Thymus (tissue), 11 donors: ENCODE results near the gene PRADC1. TPM values are rescaled to one million over a fixed set of nuclear protein-coding genes. Genes with fewer than 3 reads are reported as not detected.

ENCODE experiments used
- DNase-seq, 9 donors: peaks; one replicate each; pipeline ENCODE4 v3.0.0-alpha.2; 2013; ENCODE audit warnings: low spot score in 9 of 9, low read depth in 6 of 9, missing footprints in 1 of 9
- H3K27ac ChIP-seq, 2 donors: one replicate each; pipeline ENCODE4 v1.5.1; 2013; ENCODE audit warnings: control low read depth in 1 of 2, low read depth in 1 of 2, low read length in 1 of 2, mild to moderate bottlenecking in 1 of 2, moderate library complexity in 1 of 2
- H3K27me3 ChIP-seq, 2 donors: one replicate each; pipeline ENCODE4 v1.5.1; 2013; ENCODE audit warnings: low read length in 1 of 2; ENCODE audit not compliant: control insufficient read depth in 2 of 2, insufficient read depth in 1 of 2
- H3K36me3 ChIP-seq, 2 donors: one replicate each; pipeline ENCODE4 v1.5.1; 2013; ENCODE audit warnings: low read length in 1 of 2, mild to moderate bottlenecking in 1 of 2, moderate library complexity in 1 of 2; ENCODE audit not compliant: control insufficient read depth in 2 of 2, insufficient read depth in 2 of 2
- H3K4me1 ChIP-seq, 2 donors: one replicate each; pipeline ENCODE4 v1.5.1; 2013; ENCODE audit warnings: low read length in 2 of 2; ENCODE audit not compliant: control insufficient read depth in 2 of 2, insufficient read depth in 2 of 2
- H3K4me3 ChIP-seq, 2 donors: one replicate each; pipeline ENCODE4 v1.5.1; 2013; ENCODE audit warnings: low read length in 2 of 2, control low read depth in 1 of 2, mild to moderate bottlenecking in 1 of 2
- H3K9me3 ChIP-seq, 2 donors: one replicate each; pipeline ENCODE4 v1.5.1; 2013; ENCODE audit warnings: low read length in 1 of 2, mild to moderate bottlenecking in 1 of 2; ENCODE audit not compliant: control insufficient read depth in 2 of 2, insufficient read depth in 1 of 2
- WGBS: extraction: QIAGEN DNeasy Blood & Tissue Kit; methylation state at CpG from one replicate; pipeline ENCODE4 v1.1.7; 2013; 5-methylcytosine and 5-hydroxymethylcytosine counted together
- polyA plus RNA-seq: library from polyadenylated mRNA; stranded (reverse); fragments of 200-250 nt; gene quantifications from one replicate; pipeline ENCODE4 v1.2.3, GENCODE V29; 2013
- total RNA-seq: library from RNA; stranded (reverse); fragments of 120-200 nt; gene quantifications from one replicate; pipeline ENCODE4 v1.2.4, GENCODE V29; 2013
- donor health status: healthy.

The PRADC1 gene
- total and polyA plus RNA-seq, 2 donors: 15.4 to 20.2 TPM

DNA sequence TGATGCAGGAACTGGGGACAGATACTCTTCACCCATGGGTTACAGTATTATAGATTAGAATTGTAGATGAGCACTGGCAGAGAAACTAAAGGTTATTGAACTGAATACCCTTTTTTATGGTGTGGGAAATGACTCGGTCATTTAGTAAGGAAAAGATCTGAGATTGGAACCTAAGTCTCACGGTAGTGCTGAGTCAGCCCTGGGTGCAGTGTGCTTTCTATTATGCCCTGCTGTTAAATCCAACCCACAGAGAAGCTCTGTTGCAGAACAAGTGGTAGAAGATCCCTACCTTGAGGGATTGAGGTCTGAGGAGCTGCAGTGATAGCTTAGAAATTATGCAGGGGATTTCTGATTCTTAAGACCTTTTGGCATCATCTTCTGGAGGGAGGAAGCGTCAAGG lies 13.8 kb upstream of the PRADC1 start:
- Histone ChIP-seq H3K9me3 (no peaks in the 10 kb centered on the region), H3K27me3 (no peaks in the 10 kb centered on the region), H3K27ac (no peak overlapping the region), H3K36me3 (peaks cover 86 to 94% of the 10 kb centered on the region in 2 donors), H3K4me1 (no peaks in the 10 kb centered on the region), H3K4me3 (no peak overlapping the region)
- no peak for DNase-seq
- 82% methylated on average over 3 of the region's 3 CpGs for WGBS

DNA sequence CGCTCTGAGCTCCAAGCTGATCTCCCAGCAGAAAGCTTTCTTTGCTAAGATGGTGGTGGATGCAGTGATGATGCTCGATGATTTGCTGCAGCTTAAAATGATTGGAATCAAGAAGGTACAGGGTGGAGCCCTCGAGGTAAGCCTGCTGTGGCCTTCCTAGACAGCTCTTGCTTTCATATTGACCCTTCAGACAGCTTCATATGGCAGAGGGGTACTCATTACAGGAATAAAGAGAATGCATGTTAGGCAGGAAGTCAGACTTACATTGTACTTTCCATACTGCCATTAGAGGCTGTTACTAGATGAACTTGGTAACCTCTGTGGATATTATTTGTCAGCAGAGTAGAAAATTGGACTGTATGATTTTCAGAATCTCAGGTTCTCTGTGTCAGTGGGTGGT lies 11.5 kb upstream of the PRADC1 start:
- WGBS: 97% methylated on average over 3 of the region's 3 CpGs
- DNase-seq: no peak
- no peak overlapping the region for H3K4me3 ChIP-seq
- H3K27ac ChIP-seq: no peak overlapping the region
- no peaks in the 10 kb centered on the region for H3K9me3 ChIP-seq
- H3K4me1 ChIP-seq: no peaks in the 10 kb centered on the region
- no peaks in the 10 kb centered on the region for H3K27me3 ChIP-seq
- peaks cover 71 to 83% of the 10 kb centered on the region in 2 donors for H3K36me3 ChIP-seq

- Histone ChIP-seq H3K27me3 (no peaks in the 10 kb centered on the region), H3K9me3 (no peaks in the 10 kb centered on the region), H3K36me3 (peaks cover 68 to 83% of the 10 kb centered on the region in 2 donors), H3K4me3 (no peak overlapping the region), H3K4me1 (no peaks in the 10 kb centered on the region), H3K27ac (no peak overlapping the region)
- no peak for DNase-seq
- 77% methylated on average over 5 of the region's 5 CpGs for WGBS
Observed at GRCh38 chr2:73243884-73244570, 11.0 kb upstream of the PRADC1 start.

DNA sequence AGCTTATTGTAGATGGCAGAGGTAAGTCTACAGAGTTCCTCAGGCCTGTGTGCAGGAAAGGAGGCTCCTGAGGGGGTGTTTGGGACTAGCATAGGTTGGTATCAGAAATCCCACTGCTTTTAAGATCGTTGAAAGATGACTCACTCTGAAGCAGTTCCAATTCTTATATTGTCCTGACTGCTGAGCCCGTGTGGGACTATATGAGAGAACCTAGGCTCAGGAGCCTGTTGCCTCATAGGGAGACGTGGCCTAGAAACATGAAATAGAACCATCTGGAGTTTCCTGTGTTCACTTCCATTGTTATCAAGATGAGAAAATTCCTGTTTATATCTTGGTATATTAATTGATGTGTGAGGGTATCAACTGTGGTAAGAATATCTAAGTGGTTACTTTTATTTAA lies 6.7 kb upstream of the PRADC1 start:
- H3K27ac ChIP-seq: no peak overlapping the region
- 95% methylated on average over 3 of the region's 3 CpGs for WGBS
- H3K27me3 ChIP-seq: no peaks in the 10 kb centered on the region
- DNase-seq: no peak
- H3K36me3 ChIP-seq: peaks cover 32 to 57% of the 10 kb centered on the region in 2 donors
- H3K4me1 ChIP-seq: peaks cover 7 to 20% of the 10 kb centered on the region in 2 donors
- no peaks in the 10 kb centered on the region for H3K9me3 ChIP-seq
- no peak overlapping the region for H3K4me3 ChIP-seq

DNA sequence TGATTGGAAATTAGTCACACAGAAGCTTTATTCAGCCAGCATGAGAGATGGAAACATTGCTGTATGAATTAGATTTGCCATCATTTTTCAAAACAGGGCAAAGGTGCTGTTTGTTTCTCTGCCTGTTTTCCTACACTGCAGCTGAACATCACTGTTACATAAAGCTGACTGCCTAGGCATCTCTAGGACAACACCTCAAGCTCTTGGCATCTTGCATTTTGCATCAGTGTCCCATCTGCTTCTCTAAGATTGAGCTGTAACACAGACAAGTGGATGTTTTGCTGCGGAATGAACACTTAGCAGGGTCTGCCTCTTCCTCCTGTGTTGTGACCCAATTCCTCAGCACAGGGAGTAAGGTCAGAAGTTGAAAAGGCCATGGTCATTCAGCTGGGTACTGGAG lies 5.9 kb upstream of the PRADC1 start:
- H3K36me3 ChIP-seq: peaks cover 24 to 49% of the 10 kb centered on the region in 2 donors
- no peak overlapping the region for H3K27ac ChIP-seq
- whole genome bisulfite sequencing: 98% methylated on average over 1 of the region's 1 CpG
- DNase-seq: no peak
- H3K9me3 ChIP-seq: peaks cover 0 to 4% of the 10 kb centered on the region in 2 donors
- no peak overlapping the region for H3K4me3 ChIP-seq
- H3K4me1 ChIP-seq: peaks cover 7 to 22% of the 10 kb centered on the region in 2 donors
- no peaks in the 10 kb centered on the region for H3K27me3 ChIP-seq

- H3K4me1 ChIP-seq: peaks cover 7 to 26% of the 10 kb centered on the region in 2 donors
- H3K27ac ChIP-seq: no peak overlapping the region
- H3K27me3 ChIP-seq: no peaks in the 10 kb centered on the region
- peaks cover 0 to 4% of the 10 kb centered on the region in 2 donors for H3K9me3 ChIP-seq
- H3K36me3 ChIP-seq: peaks cover 19 to 42% of the 10 kb centered on the region in 2 donors
- no peak overlapping the region for H3K4me3 ChIP-seq
- WGBS: 96% methylated on average over 3 of the region's 3 CpGs
- no peak for DNase-seq
Observed at GRCh38 chr2:73238149-73238548, 5.1 kb upstream of the PRADC1 start.

GRCh38 chr2:73237168-73237567 lies 4.1 kb upstream of the PRADC1 start:
- H3K9me3 ChIP-seq: peaks cover 0 to 4% of the 10 kb centered on the region in 2 donors
- H3K4me3 ChIP-seq: no peak overlapping the region
- H3K4me1 ChIP-seq: peaks cover 10 to 33% of the 10 kb centered on the region in 2 donors
- no peak for DNase-seq
- no peak overlapping the region for H3K27ac ChIP-seq
- no peaks in the 10 kb centered on the region for H3K27me3 ChIP-seq
- WGBS: 94% methylated on average over 1 of the region's 1 CpG
- peaks cover 14 to 33% of the 10 kb centered on the region in 2 donors for H3K36me3 ChIP-seq

GRCh38 chr2:73235315-73236028 lies 2.4 kb upstream of the PRADC1 start:
- H3K9me3 ChIP-seq: peaks cover 0 to 4% of the 10 kb centered on the region in 2 donors
- no peaks in the 10 kb centered on the region for H3K27me3 ChIP-seq
- peaks cover 14 to 29% of the 10 kb centered on the region in 2 donors for H3K36me3 ChIP-seq
- peak in 3 of 9 donors; percentile 2 to 31 (median 10) for DNase-seq
- peak overlapping the region; percentile 8 to 21 for H3K27ac ChIP-seq
- H3K4me3 ChIP-seq: peak overlapping the region; percentile 69 to 93
- 78% methylated on average over 11 of the region's 11 CpGs for WGBS
- peaks cover 10 to 33% of the 10 kb centered on the region in 2 donors for H3K4me1 ChIP-seq
